GM12878 (cell line): ENCODE results near the gene GREM1. TPM values are rescaled to one million over a fixed set of nuclear protein-coding genes. Genes with fewer than 3 reads are reported as not detected.

Source experiments
- ATAC-seq: fragments of 200-7000 bp; cut with Tn5 transposase; 3 replicates; pipeline ENCODE4 v1.9.1; 2020; ENCODE audit warnings: mild to moderate bottlenecking, moderate library complexity
- BruUV-seq: library from RNA; stranded (reverse); fragments of 400-500 nt; replicated peaks from 2 replicates; lab custom pipeline; 2021; lab: Mats Ljungman, UMichigan
- CTCF ChIA-PET: fragments of 300-600 bp; sonication (Branson Sonifier 250); formaldehyde crosslinking; extraction: SDS; loops from one replicate; lab custom pipeline; 2021; ENCODE audit warnings: inconsistent platforms; lab: Yijun Ruan, JAX
- POLR2A ChIA-PET: fragments of 350-600 bp; formaldehyde crosslinking; extraction: SDS; loops from one replicate; lab custom pipeline; 2021; ENCODE audit warnings: inconsistent platforms; lab: Charles Lee
- RAD21 ChIA-PET: fragments of 300-600 bp; sonication (Branson Sonifier 250); formaldehyde crosslinking; loops from one replicate; lab custom pipeline; 2023; ENCODE audit warnings: antibody characterized with exemption; ENCODE audit not compliant: unreplicated experiment; lab: Charles Lee
- SMC1A ChIA-PET: fragments of 300-600 bp; sonication (Branson Sonifier 250); formaldehyde crosslinking; loops from one replicate; lab custom pipeline; 2023; ENCODE audit not compliant: unreplicated experiment, uncharacterized antibody; lab: Charles Lee
- DNase-seq: peaks from one replicate; pipeline ENCODE4 v3.0.0-alpha.2; 2011; ENCODE audit warnings: low read depth, low spot score
- FAIRE-seq: peaks from 3 replicates; lab custom pipeline; 2011; peaks lifted over from hg19 to GRCh38; lab: Jason Lieb, UNC
- H2AFZ ChIP-seq: 2 replicates; pipeline ENCODE4 v1.6.0; 2011; ENCODE audit warnings: low read depth, low read length, control low read depth; ENCODE audit not compliant: control insufficient read depth
- H3K27ac ChIP-seq: 2 replicates; pipeline ENCODE4 v1.5.1; 2011; ENCODE audit warnings: control low read depth; ENCODE audit not compliant: control insufficient read depth, insufficient read depth
- H3K27me3 ChIP-seq, 2 experiments: replicated peaks in 1 of 2; 2 replicates each; pipeline versions ENCODE4 v1.6.0 to v1.6.1; 2011; ENCODE audit warnings: low read length in 1 of 2; ENCODE audit not compliant: control insufficient read depth in 2 of 2, insufficient read depth in 2 of 2
- H3K36me3 ChIP-seq, 2 experiments: 2 replicates each; pipeline ENCODE4 v1.5.1; 2011; ENCODE audit warnings: low read length in 1 of 2; ENCODE audit not compliant: control insufficient read depth in 2 of 2, insufficient read depth in 2 of 2
- H3K4me1 ChIP-seq: 2 replicates; pipeline ENCODE4 v1.6.1; 2011; ENCODE audit warnings: mild to moderate bottlenecking, low read length, moderate library complexity, mixed read lengths; ENCODE audit not compliant: control insufficient read depth, insufficient read depth
- H3K4me2 ChIP-seq: 2 replicates; pipeline ENCODE4 v1.6.0; 2011; ENCODE audit warnings: control low read depth; ENCODE audit not compliant: control insufficient read depth, insufficient read depth
- H3K4me3 ChIP-seq: fragments of 200-600 bp; sonication (generic); 2 replicates; pipeline ENCODE4 v1.5.1; 2016
- H3K79me2 ChIP-seq: 2 replicates; pipeline ENCODE4 v1.6.0; 2011; ENCODE audit warnings: low read length; ENCODE audit not compliant: control insufficient read depth, insufficient read depth
- H3K9ac ChIP-seq: 2 replicates; pipeline ENCODE4 v1.8.0; 2011; ENCODE audit warnings: low read length, control low read depth, mixed read lengths; ENCODE audit not compliant: control insufficient read depth, insufficient read depth
- H3K9me3 ChIP-seq: replicated peaks from 3 replicates; pipeline ENCODE4 v1.5.1; 2011; ENCODE audit warnings: mild to moderate bottlenecking, low read length; ENCODE audit not compliant: control insufficient read depth, insufficient read depth
- H4K20me1 ChIP-seq: 2 replicates; pipeline ENCODE4 v1.6.0; 2011; ENCODE audit not compliant: control insufficient read depth, insufficient read depth
- CREB1 ChIP-seq: IDR thresholded peaks from 2 replicates; pipeline ENCODE4 v1.6.1; 2012; ENCODE audit warnings: low read depth, mild to moderate bottlenecking, inconsistent platforms
- DPF2 ChIP-seq: fragments of 450-650 bp; IDR thresholded peaks from 2 replicates; pipeline ENCODE4 v1.6.1; 2017; ENCODE audit warnings: mild to moderate bottlenecking
- EGR1 ChIP-seq, 2 experiments: IDR thresholded peaks; 1 replicate in 1 of 2; 2 replicates in 1 of 2; pipeline ENCODE4 v1.6.1; 2011 to 2012; ENCODE audit warnings: low read depth in 2 of 2, low read length in 2 of 2, borderline replicate concordance in 1 of 2, mild to moderate bottlenecking in 1 of 2, moderate library complexity in 1 of 2
- FOXM1 ChIP-seq: IDR thresholded peaks from 2 replicates; pipeline ENCODE4 v1.6.1; 2012; ENCODE audit warnings: low read depth, mild to moderate bottlenecking, inconsistent platforms, low read length, moderate library complexity
- IRF4 ChIP-seq: IDR thresholded peaks from 2 replicates; pipeline ENCODE4 v1.6.1; 2011; ENCODE audit warnings: low read depth, low read length
- POLR2AphosphoS5 ChIP-seq: IDR thresholded peaks from 2 replicates; pipeline ENCODE4 v1.6.1; 2011; ENCODE audit warnings: mild to moderate bottlenecking, low read length, inconsistent platforms
- RAD21 ChIP-seq: IDR thresholded peaks from 2 replicates; pipeline ENCODE4 v1.6.1; 2011; ENCODE audit warnings: mild to moderate bottlenecking, low read depth, low read length, moderate library complexity; ENCODE audit not compliant: insufficient read depth
- TCF3 ChIP-seq: IDR thresholded peaks from 2 replicates; pipeline ENCODE4 v1.6.1; 2012; ENCODE audit warnings: low read depth, mild to moderate bottlenecking, low read length, borderline replicate concordance; ENCODE audit not compliant: insufficient read depth
- ZBED1 ChIP-seq: IDR thresholded peaks from 2 replicates; pipeline ENCODE4 v1.6.1; 2016; ENCODE audit warnings: borderline replicate concordance
- in situ Hi-C: fragments of 300-500 bp; cut with MboI; formaldehyde crosslinking; loops from 9 replicates; pipeline ENCODE4 v1.14.3; 2018; ENCODE audit warnings: mixed read lengths
- intact Hi-C: fragments of 100-400 bp; cut with micrococcal nuclease; formaldehyde crosslinking; loops from one replicate; pipeline ENCODE4 v1.14.2; 2022; ENCODE audit not compliant: unreplicated experiment
- polyA plus RNA-seq, 11 experiments: library from polyadenylated mRNA; depleted of rRNA in 4 of 11; unstranded in 6 of 11; stranded (reverse) in 5 of 11; fragments of >200 nt; fragmentation: Nextera tagmentation in 4 of 11; fragmentation: Illumina TruSeq in 1 of 11; extraction: Ambion mirVana in 4 of 11; extraction: Trizol in 1 of 11; gene quantifications; 1 replicate in 1 of 11; 2 replicates in 10 of 11; pipeline versions ENCODE4 v1.2.1 to v1.2.3, GENCODE V29; 2011 to 2016; ENCODE audit warnings: inconsistent platforms in 2 of 11, missing spikeins in 2 of 11, low read depth in 1 of 11
- total RNA-seq, 4 experiments: library from RNA; depleted of rRNA in 3 of 4; stranded (reverse); fragments of >200 nt in 3 of 4; fragmentation: Illumina TruSeq in 1 of 4; extraction: Trizol in 1 of 4; gene quantifications; 2 replicates each; pipeline versions ENCODE4 v1.2.1 to v1.2.3, GENCODE V29; 2013 to 2021
- TF ChIP-seq, protein P1 (sequence below): IDR thresholded peaks from 2 replicates; pipeline ENCODE4 v1.6.1; 2012; ENCODE audit warnings: mild to moderate bottlenecking, low read depth, low read length
- TF ChIP-seq, protein P2 (sequence below): IDR thresholded peaks from 2 replicates; pipeline ENCODE4 v1.6.1; 2011; ENCODE audit warnings: low read depth, low read length, improper control_type of control experiment, borderline replicate concordance
- TF ChIP-seq, protein P3 (sequence below): fragments of 450-650 bp; IDR thresholded peaks from 2 replicates; pipeline ENCODE4 v1.6.1; 2017; ENCODE audit warnings: mild to moderate bottlenecking, moderate library complexity

Gene GREM1
- total and polyA plus RNA-seq, 10 of the 15 experiments (the other 5 are each of a cell fraction or from before 2014, with no cell fraction given) = 0.08 to 0.36 (median 0.08) TPM; not detected in 7

DNA sequence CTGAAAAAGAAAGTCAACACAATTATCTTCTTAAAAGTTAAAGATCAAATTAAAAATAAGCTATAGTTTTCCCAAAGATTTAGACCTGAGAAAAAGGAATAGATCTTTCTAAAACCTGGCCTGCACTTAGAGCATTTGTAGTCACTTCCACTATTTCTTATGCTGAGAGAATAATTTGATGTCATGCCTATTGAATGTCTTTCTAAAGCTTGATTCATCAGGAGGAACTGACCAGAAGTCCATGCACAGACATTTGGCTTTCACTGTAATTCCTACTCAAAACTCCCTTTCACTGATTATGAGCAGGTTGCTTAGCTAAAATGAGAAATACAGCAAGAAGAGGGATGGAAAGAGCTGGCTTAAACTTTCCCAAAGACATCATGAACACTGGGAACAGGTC, 4.3 kb downstream of the GREM1 start:
- Histone ChIP-seq H3K36me3 (no peaks in the 10 kb centered on the region), H3K4me3 (no peak overlapping the region), H3K27ac (no peak overlapping the region), H3K9ac (no peak overlapping the region), H3K79me2 (no peaks in the 10 kb centered on the region), H3K4me1 (peaks cover 21% of the 10 kb centered on the region), H3K27me3 (peaks cover 16 to 21% of the 10 kb centered on the region in 2 experiments), H4K20me1 (no peaks in the 10 kb centered on the region), H3K9me3 (no peaks in the 10 kb centered on the region; the same call in 2 of the 3 replicates), H3K4me2 (no peak overlapping the region), H2AFZ (no peak overlapping the region)
- intact Hi-C loops = no loop called here
- in situ Hi-C loops = no loop called here
- DNase-seq (no peak), FAIRE-seq (no peak), ATAC-seq (no peak)
- ChIA-PET CTCF (interaction anchor here (0.6 to 1.6 kb wide), 3 partner anchors 13 to 60 kb away, joined by 3 to 7 read pairs (median 4); no protein-coding TSS in a partner anchor), RAD21 (no interaction called here), SMC1A (interaction anchor here (0.6 to 1.6 kb wide), 3 partner anchors 14 to 123 kb away, joined by 3 to 6 read pairs (median 3); no protein-coding TSS in a partner anchor), POLR2A (no interaction called here)
- BruUV-seq = no TSS peak
- TF ChIP-seq TCF3 = no peak
- TF ChIP-seq POLR2AphosphoS5 = no peak
- TF ChIP-seq, protein P1, sequence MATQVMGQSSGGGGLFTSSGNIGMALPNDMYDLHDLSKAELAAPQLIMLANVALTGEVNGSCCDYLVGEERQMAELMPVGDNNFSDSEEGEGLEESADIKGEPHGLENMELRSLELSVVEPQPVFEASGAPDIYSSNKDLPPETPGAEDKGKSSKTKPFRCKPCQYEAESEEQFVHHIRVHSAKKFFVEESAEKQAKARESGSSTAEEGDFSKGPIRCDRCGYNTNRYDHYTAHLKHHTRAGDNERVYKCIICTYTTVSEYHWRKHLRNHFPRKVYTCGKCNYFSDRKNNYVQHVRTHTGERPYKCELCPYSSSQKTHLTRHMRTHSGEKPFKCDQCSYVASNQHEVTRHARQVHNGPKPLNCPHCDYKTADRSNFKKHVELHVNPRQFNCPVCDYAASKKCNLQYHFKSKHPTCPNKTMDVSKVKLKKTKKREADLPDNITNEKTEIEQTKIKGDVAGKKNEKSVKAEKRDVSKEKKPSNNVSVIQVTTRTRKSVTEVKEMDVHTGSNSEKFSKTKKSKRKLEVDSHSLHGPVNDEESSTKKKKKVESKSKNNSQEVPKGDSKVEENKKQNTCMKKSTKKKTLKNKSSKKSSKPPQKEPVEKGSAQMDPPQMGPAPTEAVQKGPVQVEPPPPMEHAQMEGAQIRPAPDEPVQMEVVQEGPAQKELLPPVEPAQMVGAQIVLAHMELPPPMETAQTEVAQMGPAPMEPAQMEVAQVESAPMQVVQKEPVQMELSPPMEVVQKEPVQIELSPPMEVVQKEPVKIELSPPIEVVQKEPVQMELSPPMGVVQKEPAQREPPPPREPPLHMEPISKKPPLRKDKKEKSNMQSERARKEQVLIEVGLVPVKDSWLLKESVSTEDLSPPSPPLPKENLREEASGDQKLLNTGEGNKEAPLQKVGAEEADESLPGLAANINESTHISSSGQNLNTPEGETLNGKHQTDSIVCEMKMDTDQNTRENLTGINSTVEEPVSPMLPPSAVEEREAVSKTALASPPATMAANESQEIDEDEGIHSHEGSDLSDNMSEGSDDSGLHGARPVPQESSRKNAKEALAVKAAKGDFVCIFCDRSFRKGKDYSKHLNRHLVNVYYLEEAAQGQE = no peak
- TF ChIP-seq FOXM1 = no peak
- no peak for TF ChIP-seq EGR1 (IDR thresholded peaks at IDR 0.05; ENCODE audit: borderline replicate concordance in 1 of 2, low read depth in 2 of 2, low read length in 2 of 2)
- no peak for TF ChIP-seq CREB1
- TF ChIP-seq RAD21 = no peak
- TF ChIP-seq ZBED1 = no peak
- TF ChIP-seq, protein P2, sequence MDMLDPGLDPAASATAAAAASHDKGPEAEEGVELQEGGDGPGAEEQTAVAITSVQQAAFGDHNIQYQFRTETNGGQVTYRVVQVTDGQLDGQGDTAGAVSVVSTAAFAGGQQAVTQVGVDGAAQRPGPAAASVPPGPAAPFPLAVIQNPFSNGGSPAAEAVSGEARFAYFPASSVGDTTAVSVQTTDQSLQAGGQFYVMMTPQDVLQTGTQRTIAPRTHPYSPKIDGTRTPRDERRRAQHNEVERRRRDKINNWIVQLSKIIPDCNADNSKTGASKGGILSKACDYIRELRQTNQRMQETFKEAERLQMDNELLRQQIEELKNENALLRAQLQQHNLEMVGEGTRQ = no peak
- TF ChIP-seq DPF2 = no peak
- TF ChIP-seq, protein P3, sequence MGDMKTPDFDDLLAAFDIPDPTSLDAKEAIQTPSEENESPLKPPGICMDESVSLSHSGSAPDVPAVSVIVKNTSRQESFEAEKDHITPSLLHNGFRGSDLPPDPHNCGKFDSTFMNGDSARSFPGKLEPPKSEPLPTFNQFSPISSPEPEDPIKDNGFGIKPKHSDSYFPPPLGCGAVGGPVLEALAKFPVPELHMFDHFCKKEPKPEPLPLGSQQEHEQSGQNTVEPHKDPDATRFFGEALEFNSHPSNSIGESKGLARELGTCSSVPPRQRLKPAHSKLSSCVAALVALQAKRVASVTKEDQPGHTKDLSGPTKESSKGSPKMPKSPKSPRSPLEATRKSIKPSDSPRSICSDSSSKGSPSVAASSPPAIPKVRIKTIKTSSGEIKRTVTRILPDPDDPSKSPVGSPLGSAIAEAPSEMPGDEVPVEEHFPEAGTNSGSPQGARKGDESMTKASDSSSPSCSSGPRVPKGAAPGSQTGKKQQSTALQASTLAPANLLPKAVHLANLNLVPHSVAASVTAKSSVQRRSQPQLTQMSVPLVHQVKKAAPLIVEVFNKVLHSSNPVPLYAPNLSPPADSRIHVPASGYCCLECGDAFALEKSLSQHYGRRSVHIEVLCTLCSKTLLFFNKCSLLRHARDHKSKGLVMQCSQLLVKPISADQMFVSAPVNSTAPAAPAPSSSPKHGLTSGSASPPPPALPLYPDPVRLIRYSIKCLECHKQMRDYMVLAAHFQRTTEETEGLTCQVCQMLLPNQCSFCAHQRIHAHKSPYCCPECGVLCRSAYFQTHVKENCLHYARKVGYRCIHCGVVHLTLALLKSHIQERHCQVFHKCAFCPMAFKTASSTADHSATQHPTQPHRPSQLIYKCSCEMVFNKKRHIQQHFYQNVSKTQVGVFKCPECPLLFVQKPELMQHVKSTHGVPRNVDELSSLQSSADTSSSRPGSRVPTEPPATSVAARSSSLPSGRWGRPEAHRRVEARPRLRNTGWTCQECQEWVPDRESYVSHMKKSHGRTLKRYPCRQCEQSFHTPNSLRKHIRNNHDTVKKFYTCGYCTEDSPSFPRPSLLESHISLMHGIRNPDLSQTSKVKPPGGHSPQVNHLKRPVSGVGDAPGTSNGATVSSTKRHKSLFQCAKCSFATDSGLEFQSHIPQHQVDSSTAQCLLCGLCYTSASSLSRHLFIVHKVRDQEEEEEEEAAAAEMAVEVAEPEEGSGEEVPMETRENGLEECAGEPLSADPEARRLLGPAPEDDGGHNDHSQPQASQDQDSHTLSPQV = no peak
- TF ChIP-seq IRF4 = no peak
